GM12892 (cell line): ENCODE data around the gene RRP1B.

Experiments used
- POLR2A ChIP-seq: IDR thresholded peaks from 2 replicates; pipeline ENCODE4 v1.6.1; 2011; ENCODE audit warnings: low read depth, low read length, control low read depth
- POLR2AphosphoS5 ChIP-seq: IDR thresholded peaks from 2 replicates; pipeline ENCODE4 v1.6.1; 2011; ENCODE audit warnings: low read depth, low read length, control low read depth
- TAF1 ChIP-seq: IDR thresholded peaks from 2 replicates; pipeline ENCODE4 v1.6.1; 2011; ENCODE audit warnings: low read depth, mild to moderate bottlenecking, control low read depth, low read length, borderline replicate concordance

DNA sequence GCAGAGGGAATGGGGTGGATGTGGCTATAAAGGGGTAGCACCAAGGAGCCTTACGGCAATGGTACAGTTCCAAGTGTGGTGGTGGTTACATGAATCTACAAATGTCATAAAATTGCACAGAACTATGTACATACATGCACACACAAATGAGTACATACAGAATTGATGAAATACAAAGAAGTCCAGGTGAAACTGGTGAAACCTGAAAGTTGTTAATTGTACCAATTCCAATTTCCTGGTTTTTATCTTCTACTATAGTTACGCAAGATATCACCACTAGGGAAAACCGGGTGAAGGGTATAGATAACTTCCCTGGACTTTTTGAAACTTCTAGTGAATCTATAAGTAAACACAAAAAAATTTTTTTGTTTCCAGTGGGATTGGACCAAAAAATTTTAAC is 19.0 kb upstream of the RRP1B start:
- TF ChIP-seq POLR2AphosphoS5, result no peak
- TF ChIP-seq POLR2A, result no peak
- no peak for TF ChIP-seq TAF1
